Measurements from ENCODE around the gene RTN4RL2.

DNA sequence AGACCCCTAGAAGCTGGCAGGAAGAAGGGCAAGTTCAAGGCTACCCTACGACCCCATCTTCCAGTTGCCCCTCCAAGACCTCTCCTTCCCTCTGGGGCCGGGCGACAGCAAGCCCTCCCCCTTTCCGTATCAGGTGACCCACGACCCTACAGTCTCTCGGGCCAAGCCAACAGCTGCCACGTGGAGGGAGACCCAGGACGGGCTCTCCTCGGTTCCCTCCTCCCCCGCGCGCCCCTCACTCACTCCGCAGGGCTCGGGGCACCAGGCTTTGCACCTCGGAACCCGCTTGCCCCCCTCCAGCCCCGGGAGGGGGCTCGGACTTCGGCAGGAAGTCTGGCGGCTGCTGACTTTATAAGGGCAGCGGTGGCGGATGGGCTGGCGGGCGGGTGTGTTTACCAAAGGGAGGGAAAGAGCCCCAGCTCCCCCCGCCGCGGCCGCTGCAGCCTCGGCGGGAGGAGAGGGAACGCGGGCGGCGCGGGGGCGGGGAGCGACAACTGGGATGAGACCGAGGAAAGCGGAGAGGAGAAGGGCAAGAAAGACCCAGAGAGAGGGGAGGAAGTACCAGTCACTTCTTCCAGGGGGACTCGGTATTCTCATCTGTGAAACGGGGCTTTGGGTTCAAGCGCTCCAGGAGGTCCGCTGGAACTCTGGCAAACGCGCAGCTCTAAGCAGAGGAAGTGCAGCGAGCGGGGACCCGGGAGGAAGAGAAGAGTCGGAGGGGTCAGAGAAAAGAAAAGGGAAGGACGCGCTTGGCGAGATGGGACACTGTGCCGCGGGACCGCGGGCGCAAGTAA is 54.4 kb downstream of the RTN4RL2 start:
- TF ChIP-seq EZH2 (IDR thresholded peaks at IDR 0.05; ENCODE audit: borderline replicate concordance, control insufficient read depth, low read depth, low read length) (no peak), ZNF274 (IDR thresholded peaks at IDR 0.05; ENCODE audit: insufficient read depth, insufficient read length) (no peak), SUZ12 (IDR thresholded peaks at IDR 0.05; ENCODE audit: unreplicated experiment) (no peak), CTCF (IDR thresholded peaks at IDR 0.05 in 2 of 3, conservative IDR thresholded peaks at IDR 0.05 in 1 of 3; ENCODE audit: control insufficient read depth in 2 of 3, extremely low read depth in 1 of 3, insufficient read depth in 1 of 3, low read depth in 3 of 3, low read length in 3 of 3) (no peak), E2F8 (IDR thresholded peaks at IDR 0.05; ENCODE audit: low read depth, partially characterized antibody) (no peak), BCL11A (IDR thresholded peaks at IDR 0.05; ENCODE audit: low read depth, low read length) (no peak), MTA2 (IDR thresholded peaks at IDR 0.05; ENCODE audit: low read depth) (no peak), TAF1 (IDR thresholded peaks at IDR 0.05; ENCODE audit: borderline replicate concordance, low read depth, low read length) (no peak), MAX (IDR thresholded peaks at IDR 0.05; ENCODE audit: low read depth, low read length) (peak; percentile 61; the same call in 1 of the 2 replicates), ZNF384 (IDR thresholded peaks at IDR 0.05; ENCODE audit: borderline replicate concordance, low read depth, low read length) (no peak), TCF3 (IDR thresholded peaks at IDR 0.05; ENCODE audit: borderline replicate concordance, insufficient read depth, low read depth, low read length) (0 out of 2 replicates have a peak, but pooled peaks have one; percentile 33), POLR2AphosphoS5 (IDR thresholded peaks at IDR 0.05; ENCODE audit: low read length) (no peak), SUPT20H (IDR thresholded peaks at IDR 0.05; ENCODE audit: borderline replicate concordance, control insufficient read depth, low read depth, low read length) (no peak)
- TF ChIP-seq, protein P1, sequence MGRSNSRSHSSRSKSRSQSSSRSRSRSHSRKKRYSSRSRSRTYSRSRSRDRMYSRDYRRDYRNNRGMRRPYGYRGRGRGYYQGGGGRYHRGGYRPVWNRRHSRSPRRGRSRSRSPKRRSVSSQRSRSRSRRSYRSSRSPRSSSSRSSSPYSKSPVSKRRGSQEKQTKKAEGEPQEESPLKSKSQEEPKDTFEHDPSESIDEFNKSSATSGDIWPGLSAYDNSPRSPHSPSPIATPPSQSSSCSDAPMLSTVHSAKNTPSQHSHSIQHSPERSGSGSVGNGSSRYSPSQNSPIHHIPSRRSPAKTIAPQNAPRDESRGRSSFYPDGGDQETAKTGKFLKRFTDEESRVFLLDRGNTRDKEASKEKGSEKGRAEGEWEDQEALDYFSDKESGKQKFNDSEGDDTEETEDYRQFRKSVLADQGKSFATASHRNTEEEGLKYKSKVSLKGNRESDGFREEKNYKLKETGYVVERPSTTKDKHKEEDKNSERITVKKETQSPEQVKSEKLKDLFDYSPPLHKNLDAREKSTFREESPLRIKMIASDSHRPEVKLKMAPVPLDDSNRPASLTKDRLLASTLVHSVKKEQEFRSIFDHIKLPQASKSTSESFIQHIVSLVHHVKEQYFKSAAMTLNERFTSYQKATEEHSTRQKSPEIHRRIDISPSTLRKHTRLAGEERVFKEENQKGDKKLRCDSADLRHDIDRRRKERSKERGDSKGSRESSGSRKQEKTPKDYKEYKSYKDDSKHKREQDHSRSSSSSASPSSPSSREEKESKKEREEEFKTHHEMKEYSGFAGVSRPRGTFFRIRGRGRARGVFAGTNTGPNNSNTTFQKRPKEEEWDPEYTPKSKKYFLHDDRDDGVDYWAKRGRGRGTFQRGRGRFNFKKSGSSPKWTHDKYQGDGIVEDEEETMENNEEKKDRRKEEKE (IDR thresholded peaks at IDR 0.05), result no peak

Measured in GM12878 (cell line).